ENCODE measurements around the gene CPNE7. TPM values are rescaled to one million over a fixed set of nuclear protein-coding genes. Genes with fewer than 3 reads are reported as not detected.

Gene CPNE7
- total and polyA plus RNA-seq, 9 of the 15 experiments (the other 6 are each of a cell fraction or from before 2014, with no cell fraction given): 0.30 to 73.4 (median 32.7) TPM

GRCh38 chr16:89596061-89596689, 20.6 kb downstream of the CPNE7 start:
- POLR2A ChIA-PET: interaction anchor here (0.5 kb wide), 1 partner anchor 89 kb away, joined by 3 read pairs; no protein-coding TSS in a partner anchor
- no peak overlapping the region; the same call in 2 of the 3 replicates for H3K27ac ChIP-seq (ENCODE audit: extremely low read depth, low read depth, low read length)
- H3K27me3 ChIP-seq (ENCODE audit: control insufficient read depth in 2 of 2, insufficient read depth in 2 of 2, low read length in 2 of 2): no peaks in the 10 kb centered on the region
- DNase-seq (ENCODE audit: extremely low read depth in 1 of 4, low spot score in 3 of 4) (no peak), ATAC-seq (no peak; the same call in 2 of the 3 replicates), FAIRE-seq (no peak)
- no peaks in the 10 kb centered on the region for H3K79me2 ChIP-seq (ENCODE audit: control insufficient read depth, insufficient read depth, low read length)
- H3K9me1 ChIP-seq (ENCODE audit: control insufficient read depth, insufficient read depth, low read length): no peaks in the 10 kb centered on the region
- H3K4me2 ChIP-seq (ENCODE audit: insufficient read depth, low read length): no peak overlapping the region
- intact Hi-C loops (cut with micrococcal nuclease) (no loop called here), in situ Hi-C loops (cut with MboI) (loop anchor here (10.0 kb wide), 1 partner anchor 269 kb away; no protein-coding TSS in a partner anchor)
- no peak overlapping the region for H2AFZ ChIP-seq (ENCODE audit: low read depth, low read length)
- no peaks in the 10 kb centered on the region for H3K9me3 ChIP-seq (replicated peaks; ENCODE audit: control insufficient read depth, insufficient read depth, low read depth, low read length)
- no peaks in the 10 kb centered on the region for H4K20me1 ChIP-seq (replicated peaks; ENCODE audit: control insufficient read depth, insufficient read depth, low read length)
- CTCF ChIA-PET (ENCODE audit: low intra/inter-chr PET ratio): no interaction called here
- BruUV-seq (replicated peaks): TSS peak; percentile 29
- WGBS (ENCODE audit: insufficient coverage, low coverage, missing lambda C conversion rate): 81% methylated on average over 20 of the region's 25 CpGs
- peak; percentile 53 for TF ChIP-seq ZNF316 (IDR thresholded peaks at IDR 0.05)
- peak; percentile 33; the same call in 1 of the 2 replicates for TF ChIP-seq POLR2A (conservative IDR thresholded peaks at IDR 0.05)
- peak; percentile 28; the same call in 1 of the 2 replicates for TF ChIP-seq POLR2G (IDR thresholded peaks at IDR 0.05; ENCODE audit: low read depth, low read length)
- TF ChIP-seq KAT2B (IDR thresholded peaks at IDR 0.05; ENCODE audit: low read depth, low read length): no peak
- H3K36me3 ChIP-seq (ENCODE audit: control insufficient read depth, insufficient read depth, low read length): peaks cover 29% of the 10 kb centered on the region; the same call in 2 of the 3 replicates
- no peak overlapping the region for H3K4me3 ChIP-seq
- peak overlapping the region in 1 of 2 experiments; percentile 26; a peak in 1 of 4 replicates for H3K9ac ChIP-seq (ENCODE audit: insufficient read depth in 1 of 2, low read depth in 2 of 2, low read length in 2 of 2)
- peaks cover 0 to 50% of the 10 kb centered on the region in 2 experiments; a peak in 2 of 5 replicates for H3K4me1 ChIP-seq (replicated peaks in 1 of 2; ENCODE audit: control insufficient read depth in 2 of 2, insufficient read depth in 2 of 2, low read length in 2 of 2)

Data from K562 (cell line).